Measurements from ENCODE around the gene ITPRID2. TPM values are rescaled to one million over a fixed set of nuclear protein-coding genes. Genes with fewer than 3 reads are reported as not detected.

The ITPRID2 gene
- total and polyA plus RNA-seq, 2 of the 13 experiments (the other 11 are each of a cell fraction or from before 2014, with no cell fraction given) = 44.8 to 62.3 TPM

DNA sequence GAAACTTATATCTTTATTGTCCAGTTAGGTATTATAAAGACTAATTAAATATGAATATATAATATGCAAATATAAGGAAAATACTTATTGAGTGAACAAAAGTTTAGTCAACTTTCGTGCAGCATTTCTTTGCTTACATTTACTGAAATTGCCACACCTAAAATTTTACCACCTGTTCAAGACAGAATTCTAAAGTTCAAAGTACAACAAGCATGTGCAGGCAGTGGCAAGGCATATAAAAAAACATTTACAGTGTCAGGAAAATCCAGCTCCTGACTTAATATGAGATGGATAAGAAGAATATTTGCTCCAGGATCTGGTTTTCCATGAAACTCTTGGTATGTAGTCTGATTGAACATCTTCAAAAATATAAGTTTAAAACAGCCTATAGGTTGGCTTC, 4.8 kb downstream of the ITPRID2 start (continued):
- TF ChIP-seq, protein P1, sequence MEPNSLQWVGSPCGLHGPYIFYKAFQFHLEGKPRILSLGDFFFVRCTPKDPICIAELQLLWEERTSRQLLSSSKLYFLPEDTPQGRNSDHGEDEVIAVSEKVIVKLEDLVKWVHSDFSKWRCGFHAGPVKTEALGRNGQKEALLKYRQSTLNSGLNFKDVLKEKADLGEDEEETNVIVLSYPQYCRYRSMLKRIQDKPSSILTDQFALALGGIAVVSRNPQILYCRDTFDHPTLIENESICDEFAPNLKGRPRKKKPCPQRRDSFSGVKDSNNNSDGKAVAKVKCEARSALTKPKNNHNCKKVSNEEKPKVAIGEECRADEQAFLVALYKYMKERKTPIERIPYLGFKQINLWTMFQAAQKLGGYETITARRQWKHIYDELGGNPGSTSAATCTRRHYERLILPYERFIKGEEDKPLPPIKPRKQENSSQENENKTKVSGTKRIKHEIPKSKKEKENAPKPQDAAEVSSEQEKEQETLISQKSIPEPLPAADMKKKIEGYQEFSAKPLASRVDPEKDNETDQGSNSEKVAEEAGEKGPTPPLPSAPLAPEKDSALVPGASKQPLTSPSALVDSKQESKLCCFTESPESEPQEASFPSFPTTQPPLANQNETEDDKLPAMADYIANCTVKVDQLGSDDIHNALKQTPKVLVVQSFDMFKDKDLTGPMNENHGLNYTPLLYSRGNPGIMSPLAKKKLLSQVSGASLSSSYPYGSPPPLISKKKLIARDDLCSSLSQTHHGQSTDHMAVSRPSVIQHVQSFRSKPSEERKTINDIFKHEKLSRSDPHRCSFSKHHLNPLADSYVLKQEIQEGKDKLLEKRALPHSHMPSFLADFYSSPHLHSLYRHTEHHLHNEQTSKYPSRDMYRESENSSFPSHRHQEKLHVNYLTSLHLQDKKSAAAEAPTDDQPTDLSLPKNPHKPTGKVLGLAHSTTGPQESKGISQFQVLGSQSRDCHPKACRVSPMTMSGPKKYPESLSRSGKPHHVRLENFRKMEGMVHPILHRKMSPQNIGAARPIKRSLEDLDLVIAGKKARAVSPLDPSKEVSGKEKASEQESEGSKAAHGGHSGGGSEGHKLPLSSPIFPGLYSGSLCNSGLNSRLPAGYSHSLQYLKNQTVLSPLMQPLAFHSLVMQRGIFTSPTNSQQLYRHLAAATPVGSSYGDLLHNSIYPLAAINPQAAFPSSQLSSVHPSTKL (CRISPR knock-in tag; IDR thresholded peaks at IDR 0.05) = peak; percentile 56
- TF ChIP-seq, protein P2, sequence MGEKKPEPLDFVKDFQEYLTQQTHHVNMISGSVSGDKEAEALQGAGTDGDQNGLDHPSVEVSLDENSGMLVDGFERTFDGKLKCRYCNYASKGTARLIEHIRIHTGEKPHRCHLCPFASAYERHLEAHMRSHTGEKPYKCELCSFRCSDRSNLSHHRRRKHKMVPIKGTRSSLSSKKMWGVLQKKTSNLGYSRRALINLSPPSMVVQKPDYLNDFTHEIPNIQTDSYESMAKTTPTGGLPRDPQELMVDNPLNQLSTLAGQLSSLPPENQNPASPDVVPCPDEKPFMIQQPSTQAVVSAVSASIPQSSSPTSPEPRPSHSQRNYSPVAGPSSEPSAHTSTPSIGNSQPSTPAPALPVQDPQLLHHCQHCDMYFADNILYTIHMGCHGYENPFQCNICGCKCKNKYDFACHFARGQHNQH (CRISPR knock-in tag; IDR thresholded peaks at IDR 0.05) = no peak
- TF ChIP-seq ZNF124 (CRISPR knock-in tag; IDR thresholded peaks at IDR 0.05) (no peak), ZNF891 (CRISPR knock-in tag; IDR thresholded peaks at IDR 0.05) (no peak), ZNF530 (CRISPR knock-in tag; IDR thresholded peaks at IDR 0.05; ENCODE audit: low read depth) (no peak), HNRNPK (IDR thresholded peaks at IDR 0.05; ENCODE audit: low read depth, low read length, poor library complexity, severe bottlenecking) (no peak), PLRG1 (conservative IDR thresholded peaks at IDR 0.05) (no peak), ZNF839 (CRISPR knock-in tag; IDR thresholded peaks at IDR 0.05; ENCODE audit: borderline replicate concordance) (no peak), MAFG (CRISPR knock-in tag; IDR thresholded peaks at IDR 0.05) (no peak), ZBTB10 (CRISPR knock-in tag; IDR thresholded peaks at IDR 0.05; ENCODE audit: borderline replicate concordance) (no peak), ZNF781 (CRISPR knock-in tag; IDR thresholded peaks at IDR 0.05; ENCODE audit: borderline replicate concordance, not compliant biosample characterization) (no peak), RFX5 (IDR thresholded peaks at IDR 0.05; ENCODE audit: low read depth, low read length) (no peak), KDM4B (CRISPR knock-in tag; IDR thresholded peaks at IDR 0.05) (no peak), ZNF431 (CRISPR knock-in tag; IDR thresholded peaks at IDR 0.05; ENCODE audit: borderline replicate concordance, low read depth) (no peak), ZNF205 (CRISPR knock-in tag; IDR thresholded peaks at IDR 0.05) (no peak), ZNF235 (CRISPR knock-in tag; IDR thresholded peaks at IDR 0.05; ENCODE audit: borderline replicate concordance) (no peak), MAX (IDR thresholded peaks at IDR 0.05) (0 out of 2 replicates have a peak, but pooled peaks have one; percentile 46), MXI1 (IDR thresholded peaks at IDR 0.05; ENCODE audit: borderline replicate concordance, low read depth, low read length) (no peak)
- TF ChIP-seq, protein P3, sequence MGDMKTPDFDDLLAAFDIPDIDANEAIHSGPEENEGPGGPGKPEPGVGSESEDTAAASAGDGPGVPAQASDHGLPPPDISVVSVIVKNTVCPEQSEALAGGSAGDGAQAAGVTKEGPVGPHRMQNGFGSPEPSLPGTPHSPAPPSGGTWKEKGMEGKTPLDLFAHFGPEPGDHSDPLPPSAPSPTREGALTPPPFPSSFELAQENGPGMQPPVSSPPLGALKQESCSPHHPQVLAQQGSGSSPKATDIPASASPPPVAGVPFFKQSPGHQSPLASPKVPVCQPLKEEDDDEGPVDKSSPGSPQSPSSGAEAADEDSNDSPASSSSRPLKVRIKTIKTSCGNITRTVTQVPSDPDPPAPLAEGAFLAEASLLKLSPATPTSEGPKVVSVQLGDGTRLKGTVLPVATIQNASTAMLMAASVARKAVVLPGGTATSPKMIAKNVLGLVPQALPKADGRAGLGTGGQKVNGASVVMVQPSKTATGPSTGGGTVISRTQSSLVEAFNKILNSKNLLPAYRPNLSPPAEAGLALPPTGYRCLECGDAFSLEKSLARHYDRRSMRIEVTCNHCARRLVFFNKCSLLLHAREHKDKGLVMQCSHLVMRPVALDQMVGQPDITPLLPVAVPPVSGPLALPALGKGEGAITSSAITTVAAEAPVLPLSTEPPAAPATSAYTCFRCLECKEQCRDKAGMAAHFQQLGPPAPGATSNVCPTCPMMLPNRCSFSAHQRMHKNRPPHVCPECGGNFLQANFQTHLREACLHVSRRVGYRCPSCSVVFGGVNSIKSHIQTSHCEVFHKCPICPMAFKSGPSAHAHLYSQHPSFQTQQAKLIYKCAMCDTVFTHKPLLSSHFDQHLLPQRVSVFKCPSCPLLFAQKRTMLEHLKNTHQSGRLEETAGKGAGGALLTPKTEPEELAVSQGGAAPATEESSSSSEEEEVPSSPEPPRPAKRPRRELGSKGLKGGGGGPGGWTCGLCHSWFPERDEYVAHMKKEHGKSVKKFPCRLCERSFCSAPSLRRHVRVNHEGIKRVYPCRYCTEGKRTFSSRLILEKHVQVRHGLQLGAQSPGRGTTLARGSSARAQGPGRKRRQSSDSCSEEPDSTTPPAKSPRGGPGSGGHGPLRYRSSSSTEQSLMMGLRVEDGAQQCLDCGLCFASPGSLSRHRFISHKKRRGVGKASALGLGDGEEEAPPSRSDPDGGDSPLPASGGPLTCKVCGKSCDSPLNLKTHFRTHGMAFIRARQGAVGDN (CRISPR knock-in tag; IDR thresholded peaks at IDR 0.05) = no peak
